Activated CD8-positive, alpha-beta memory T cell treated with anti-CD3 and anti-CD28 coated beads, Interleukin-2, amount 50 U/mL, for 1 hour (primary cell): ENCODE results near the gene COL7A1.
"Not testable (repeated sequence)": the region's sequence is repeated elsewhere in the genome, so short reads cannot be mapped to it uniquely, and the experiment has no call there.

Source experiments
- DNase-seq: peaks from one replicate; pipeline ENCODE4 v3.0.0-alpha.2; 2020; ENCODE audit errors: extremely low read depth

Gene COL7A1

DNA sequence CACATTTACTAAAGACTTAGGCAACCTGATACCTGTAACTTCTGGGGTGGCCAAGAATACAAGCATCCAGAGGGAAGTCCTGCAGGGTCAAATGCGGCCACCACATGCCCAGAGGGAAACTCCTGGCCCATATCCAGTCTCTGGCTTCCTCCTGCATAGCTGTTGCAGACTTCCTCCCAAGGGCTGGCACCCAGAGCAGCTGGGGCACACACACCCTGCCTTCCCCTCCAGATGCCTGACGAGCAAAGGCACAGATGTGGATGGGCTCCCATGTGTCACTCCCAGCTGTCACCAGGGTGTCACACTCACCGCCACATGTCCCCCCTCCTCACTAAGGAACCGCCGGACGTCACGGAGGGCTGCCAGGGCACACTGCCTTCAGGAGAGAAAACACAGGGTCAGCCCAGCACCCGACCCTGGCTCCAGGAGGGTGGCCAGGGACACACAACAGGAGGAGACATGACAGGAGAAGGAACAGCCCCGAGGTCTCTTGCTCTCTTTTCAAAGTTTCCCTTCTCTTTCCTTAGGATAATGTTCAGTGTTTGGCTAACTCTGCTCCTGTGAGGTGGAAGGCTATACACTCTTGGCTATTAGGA lies 51.8 kb downstream of the COL7A1 start:
- DNase-seq, result no peak

GRCh38 chr3:48538451-48538850 lies 56.7 kb downstream of the COL7A1 start:
- no peak for DNase-seq

- DNase-seq, result no peak
Measured at GRCh38 chr3:48536785-48537184, 58.3 kb downstream of the COL7A1 start.

GRCh38 chr3:48536116-48536515 lies 59.0 kb downstream of the COL7A1 start:
- DNase-seq, result no peak

DNA sequence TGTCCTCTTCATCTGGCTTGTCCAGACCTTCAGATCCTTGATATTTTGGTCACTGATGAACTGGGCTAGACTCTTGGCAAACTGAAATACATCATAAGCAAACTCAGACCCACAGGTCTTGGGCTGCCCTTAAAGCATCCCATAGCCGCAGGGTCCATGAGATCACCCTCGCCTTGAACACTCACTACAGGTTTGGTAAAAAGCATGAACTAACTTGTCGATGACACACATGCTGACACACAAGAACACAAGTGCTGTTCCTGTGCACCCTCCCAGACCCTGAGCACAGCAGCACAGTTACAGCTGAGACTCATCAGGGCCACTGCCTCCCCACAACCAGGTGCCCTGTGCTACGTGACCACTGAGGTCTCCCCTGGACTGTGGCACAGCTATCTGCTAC lies 59.6 kb downstream of the COL7A1 start:
- DNase-seq, result no peak

DNA sequence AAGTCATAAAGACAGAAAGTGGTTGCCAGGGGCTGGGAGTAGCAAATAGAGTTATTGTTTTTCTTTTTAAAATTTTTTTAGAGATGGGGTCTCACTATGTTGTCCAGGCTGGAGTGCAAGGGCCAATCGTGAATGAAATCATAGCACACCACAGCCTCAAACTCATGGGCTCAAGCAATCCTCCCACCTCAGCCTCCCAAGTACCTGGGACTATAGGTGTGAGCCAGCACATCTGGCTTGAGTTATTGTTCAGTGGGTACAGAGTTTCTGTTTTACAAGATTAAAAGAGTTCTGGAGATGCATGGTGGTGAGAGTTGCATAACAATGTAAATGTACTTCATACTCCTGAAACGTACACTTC lies 62.2 kb downstream of the COL7A1 start:
- DNase-seq, result no peak

DNA sequence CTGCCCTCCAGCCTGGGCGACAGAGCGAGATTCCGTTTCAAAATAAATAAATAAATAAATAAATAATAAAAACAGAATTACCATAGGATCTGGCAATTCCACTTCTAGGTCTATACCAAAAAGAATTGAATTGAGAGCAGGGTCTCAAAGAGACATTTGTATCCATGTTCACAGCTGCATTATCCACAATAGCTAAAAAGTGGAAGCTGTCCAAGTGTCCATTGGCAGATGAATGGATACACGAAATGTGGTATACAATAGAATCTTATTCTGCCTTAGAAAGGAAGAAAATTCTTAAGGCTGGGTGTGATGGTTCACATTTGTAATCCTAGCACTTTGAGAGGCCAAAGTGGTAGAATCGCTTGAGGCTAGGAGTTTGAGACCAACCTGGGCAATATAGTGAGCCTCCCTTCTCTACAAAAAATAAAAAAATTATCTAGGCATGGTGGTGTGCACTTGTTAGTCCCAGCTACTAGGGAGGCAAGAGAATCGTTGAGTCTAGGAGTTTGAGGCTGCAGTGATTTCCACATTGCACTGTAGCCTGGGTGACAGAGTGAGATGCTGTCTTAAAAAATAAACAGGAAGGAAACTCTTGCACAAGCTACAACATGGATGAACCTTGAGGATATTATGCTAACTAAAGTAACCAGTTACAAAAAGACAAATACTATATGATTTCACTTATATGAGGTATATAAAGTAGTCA lies 62.7 kb downstream of the COL7A1 start:
- no peak for DNase-seq

- not testable (repeated sequence) for DNase-seq
Measured at GRCh38 chr3:48530701-48531100, 64.4 kb downstream of the COL7A1 start.

GRCh38 chr3:48528754-48529153 lies 66.4 kb downstream of the COL7A1 start:
- no peak for DNase-seq

DNA sequence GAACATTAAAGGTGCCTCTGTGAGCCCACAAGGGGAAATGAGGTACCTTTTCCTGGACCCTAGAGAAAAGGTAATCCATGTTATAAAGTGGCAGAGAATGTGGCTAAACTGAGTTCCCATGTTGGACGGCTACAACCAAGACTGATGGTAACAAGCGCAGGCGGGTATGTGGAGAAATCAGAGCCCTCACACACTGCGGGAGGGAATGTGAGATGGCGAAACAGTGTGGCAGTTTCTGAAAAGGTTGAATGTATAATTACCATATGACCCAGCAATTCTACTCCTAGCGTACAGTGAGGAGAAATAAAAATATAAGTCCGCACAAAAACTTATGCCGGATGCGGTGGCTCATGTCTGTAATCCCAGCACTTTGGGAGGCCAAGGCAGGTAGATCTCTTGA lies 67.1 kb downstream of the COL7A1 start:
- DNase-seq, result no peak

- no peak for DNase-seq
Measured at GRCh38 chr3:48524970-48525369, 70.2 kb downstream of the COL7A1 start.

GRCh38 chr3:48521635-48522034 lies 73.5 kb downstream of the COL7A1 start:
- DNase-seq, result no peak

DNA sequence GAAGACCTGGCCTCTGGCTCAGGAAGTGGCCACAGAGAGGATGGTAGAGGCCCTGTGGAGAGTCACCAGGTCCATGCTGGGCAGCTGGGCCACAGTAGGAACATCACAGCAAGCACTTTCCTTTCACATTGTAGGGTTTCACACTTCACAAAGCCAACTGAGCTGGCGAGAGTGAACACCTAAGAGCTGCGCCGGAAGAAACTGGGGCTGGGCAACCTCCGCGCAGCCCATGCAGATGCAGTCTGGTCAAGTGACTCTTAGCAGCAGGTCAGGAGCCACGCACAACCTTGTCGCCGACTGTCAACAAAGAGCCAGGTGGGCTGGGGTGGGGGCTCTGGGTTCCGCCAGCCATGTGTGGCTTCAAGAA lies 75.9 kb downstream of the COL7A1 start:
- DNase-seq, result no peak

DNA sequence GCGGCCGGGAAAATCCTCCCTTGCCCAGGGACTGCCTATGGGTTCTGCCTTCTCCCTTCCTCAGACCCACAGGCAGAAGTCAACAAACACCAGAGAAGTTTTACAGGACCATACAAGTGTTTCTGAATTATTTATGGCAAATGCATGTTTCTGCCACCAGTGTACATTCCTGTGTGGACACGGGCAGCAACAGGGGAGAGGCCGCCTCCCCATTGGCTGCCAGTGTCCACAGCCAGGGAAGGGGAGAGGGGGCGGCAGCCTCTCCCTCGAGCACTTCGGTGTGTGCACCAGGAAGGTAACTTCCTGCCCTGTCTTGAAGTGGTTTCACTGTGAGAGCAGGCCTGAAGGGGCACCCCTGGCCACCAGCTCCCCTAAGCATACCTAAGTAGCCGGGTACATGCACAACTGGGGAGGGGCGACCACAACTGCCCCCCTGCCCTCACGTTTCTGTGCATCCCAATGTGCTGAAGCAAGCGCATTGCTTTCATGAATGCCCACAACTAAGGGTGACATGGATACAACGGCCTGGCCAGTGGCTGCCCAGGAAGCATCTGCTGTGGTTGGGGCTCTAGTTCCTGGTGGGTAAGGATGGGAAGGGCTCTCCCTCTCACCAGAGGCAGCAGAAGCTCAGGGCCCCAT lies 76.4 kb downstream of the COL7A1 start:
- no peak for DNase-seq

GRCh38 chr3:48518069-48518468 lies 77.1 kb downstream of the COL7A1 start:
- DNase-seq, result no peak

DNA sequence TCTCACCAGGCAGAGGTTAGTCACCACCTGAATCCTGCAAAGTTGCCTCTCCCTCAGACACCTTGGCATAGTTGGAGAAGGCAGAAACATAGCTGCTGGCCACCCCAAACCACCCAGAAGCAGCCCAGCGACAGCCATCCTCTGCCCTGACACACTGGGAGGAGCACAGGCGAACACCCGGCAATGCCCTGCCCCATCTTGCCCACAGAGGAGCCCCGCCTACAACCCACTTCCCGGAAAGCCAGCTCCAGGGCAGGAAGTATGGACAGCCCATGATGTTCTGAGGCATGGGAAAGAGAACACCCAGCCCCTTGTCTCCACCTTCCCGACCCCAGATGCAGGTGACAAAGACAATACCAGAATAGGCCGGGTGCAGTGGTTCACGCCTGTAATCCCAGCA lies 78.6 kb downstream of the COL7A1 start:
- DNase-seq, result no peak

- DNase-seq, result no peak
Measured at GRCh38 chr3:48514431-48515227, 80.5 kb downstream of the COL7A1 start.
